ENCODE measurements around the gene FBN2.
"Not testable (repeated sequence)": the region's sequence is repeated elsewhere in the genome, so short reads cannot be mapped to it uniquely, and the experiment has no call there.

The FBN2 gene

DNA sequence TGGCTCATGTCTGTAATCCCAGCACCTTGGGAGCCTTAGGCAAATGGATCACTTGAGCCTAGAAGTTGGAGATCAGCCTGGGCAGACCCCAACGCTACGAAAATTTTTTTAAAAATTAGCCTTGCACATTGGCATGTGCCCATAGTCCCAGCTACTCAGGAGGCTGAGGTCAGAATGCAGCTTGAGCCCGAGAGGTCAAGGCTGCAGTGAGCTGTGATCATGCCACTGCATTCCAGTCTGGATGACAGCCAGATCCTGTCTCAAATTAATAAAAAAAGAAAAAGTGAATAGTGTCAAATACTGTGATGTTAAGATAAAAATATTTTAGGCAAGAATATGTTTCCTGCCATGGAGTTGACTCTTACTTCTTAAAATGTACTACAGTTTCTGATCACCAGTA lies 5.3 kb downstream of the FBN2 start:
- DNase-seq = no peak

DNA sequence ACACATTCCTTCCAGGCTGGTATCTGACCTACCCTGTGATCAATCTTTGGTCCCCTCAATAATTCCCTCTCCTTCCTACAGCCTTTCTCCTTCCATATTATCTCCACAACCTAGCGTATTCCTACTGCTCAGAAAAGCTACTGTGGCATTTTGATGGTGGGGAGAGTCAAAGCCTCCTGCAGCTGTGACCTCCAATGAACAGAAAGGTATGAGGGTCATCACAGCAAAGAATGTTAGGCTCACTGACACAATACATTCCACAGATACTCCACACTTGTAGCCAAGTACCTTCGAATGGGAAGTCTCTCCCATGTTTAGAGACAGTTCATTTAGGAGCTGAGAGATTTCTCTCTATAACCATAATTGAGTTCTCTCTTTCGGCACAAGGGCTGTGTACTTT lies 5.9 kb downstream of the FBN2 start:
- DNase-seq = no peak

DNA sequence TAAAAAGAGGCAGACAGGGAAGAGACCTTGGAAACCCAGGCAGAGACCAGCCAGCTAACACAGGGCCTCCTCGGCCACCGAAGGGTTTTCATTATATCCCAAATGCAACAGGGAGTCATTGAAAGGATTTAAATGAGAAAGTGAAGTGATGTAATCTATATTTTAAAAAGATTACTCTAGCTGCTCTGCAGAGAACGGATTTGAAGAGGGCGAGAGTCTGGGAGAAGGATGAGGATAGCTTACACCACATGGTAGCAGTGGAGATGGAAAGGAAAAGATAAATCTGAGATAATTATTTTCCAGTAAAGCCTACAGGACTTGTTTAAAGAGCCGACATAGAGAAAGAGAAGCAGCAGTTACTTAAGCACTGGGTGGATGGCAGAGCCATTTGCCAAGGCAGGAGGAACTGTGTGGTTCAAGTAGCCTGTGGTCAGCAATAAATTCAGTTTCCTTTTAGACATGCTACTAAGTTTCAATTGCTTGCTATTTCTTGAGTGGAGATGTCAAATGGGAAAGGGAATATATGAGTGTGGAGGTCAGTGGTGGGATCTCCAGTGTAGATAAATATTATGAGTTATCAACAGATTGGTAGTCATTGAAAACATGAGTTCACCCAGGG lies 9.3 kb downstream of the FBN2 start:
- no peak for DNase-seq

DNA sequence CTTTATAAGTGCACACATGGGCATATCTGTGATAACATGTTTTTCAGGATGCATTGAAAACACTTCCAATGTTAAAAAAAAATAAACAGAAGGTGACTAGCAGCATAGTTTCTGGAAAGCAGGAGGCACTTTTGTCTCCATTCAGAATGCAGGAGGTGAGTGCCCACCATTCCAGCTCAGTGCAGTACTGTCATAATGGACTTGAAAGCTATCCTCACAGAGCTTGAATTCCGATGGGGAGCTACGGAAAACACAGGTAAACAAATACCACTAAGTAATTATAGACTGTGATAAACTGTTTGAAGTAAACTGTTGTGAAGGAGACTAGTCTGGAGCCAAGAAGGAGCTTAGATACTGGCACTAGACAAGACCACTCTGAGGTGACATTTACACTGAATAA lies 9.9 kb downstream of the FBN2 start:
- no peak for DNase-seq

DNA sequence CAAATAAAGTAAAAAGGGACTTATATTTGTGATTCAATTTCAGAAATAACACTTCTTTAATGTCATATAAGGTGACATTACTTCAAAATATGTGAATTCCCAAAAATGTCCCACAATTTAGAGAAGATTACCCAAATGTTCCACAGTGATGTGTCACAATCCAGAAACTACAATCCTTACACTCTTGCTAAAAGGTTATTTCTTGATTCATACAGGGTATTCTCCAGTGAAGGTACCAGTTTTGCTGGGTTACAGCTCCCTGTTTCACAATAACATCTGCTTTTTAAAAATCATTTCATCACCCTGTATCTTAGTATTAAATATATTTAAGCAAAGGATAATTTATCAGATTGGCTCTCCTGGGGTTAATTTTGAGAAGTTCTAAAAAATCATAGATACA lies 11.0 kb downstream of the FBN2 start:
- no peak for DNase-seq

DNA sequence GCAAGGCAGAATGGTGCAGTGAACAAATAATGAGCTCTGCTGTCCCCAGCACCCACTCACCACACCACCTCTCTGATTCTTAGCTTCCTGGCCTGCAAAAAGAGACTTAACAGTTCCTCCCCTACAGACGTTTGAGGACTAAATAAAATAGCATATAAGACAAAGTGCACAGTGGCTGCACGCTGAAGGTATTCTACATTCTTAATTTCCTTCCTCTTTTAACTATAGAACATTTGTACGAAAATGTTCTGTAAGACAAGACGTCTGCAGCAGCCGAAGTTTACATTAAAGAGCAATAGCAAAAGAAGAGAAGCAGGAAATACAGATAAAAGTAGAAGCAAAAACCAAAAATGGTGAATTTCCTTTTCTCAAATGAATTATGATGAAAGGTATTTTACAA lies 15.7 kb downstream of the FBN2 start:
- no peak for DNase-seq

DNA sequence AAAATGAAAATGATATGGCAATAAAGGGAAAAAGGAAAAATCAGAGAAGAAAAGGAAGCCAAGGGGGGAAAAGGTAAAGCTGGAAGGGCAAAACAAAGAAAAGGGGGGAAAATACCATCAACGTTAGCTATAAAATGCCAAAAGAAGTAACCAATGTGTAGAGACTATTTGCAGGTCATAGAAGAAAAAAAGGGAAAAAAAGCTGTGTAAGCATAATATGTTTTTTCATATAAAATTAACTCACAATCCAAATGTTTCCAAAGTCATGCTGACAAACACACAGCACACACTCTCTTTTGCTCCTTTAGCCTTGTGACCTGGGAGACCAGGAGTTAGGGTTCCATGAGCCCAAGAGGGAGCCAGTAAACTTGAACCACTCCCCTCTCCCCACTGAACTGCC lies 18.2 kb downstream of the FBN2 start:
- no peak for DNase-seq

DNA sequence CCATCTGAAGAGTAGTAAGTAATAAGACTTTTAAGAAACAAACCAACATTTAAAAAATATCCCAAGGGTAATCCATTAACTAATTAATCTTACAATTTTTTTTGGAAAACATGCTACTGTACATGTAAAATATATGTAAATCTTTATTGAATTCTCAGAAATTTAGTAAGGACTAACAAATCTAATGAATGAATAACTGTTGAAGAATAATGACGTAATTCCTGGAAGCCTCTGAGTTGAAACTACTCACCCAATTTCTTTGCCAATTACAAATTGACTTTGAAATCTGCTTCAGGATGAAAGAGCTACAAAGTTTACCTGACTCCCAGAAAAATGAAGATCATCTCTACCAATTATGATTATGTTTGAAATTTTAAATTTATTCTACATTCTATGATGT lies 21.1 kb downstream of the FBN2 start:
- no peak for DNase-seq

DNA sequence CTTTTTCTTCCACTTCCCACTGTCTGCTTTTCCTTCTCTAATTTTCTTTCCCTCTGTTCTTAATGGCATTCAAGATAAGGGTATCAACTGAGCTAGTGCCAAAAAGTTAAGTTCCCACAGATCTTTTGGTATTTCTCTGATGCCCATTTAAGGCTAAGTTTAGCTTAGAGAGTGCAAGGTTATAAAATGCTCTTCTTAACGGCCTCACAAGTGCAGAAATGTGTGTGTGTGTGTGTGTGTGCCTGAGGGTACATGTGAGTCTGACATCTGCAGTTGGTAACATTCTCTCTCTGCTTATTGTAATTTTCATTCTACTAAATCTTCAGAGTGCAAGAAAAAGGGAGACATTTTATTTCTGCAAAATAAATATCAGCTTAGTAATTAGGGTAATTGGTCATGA lies 24.2 kb downstream of the FBN2 start:
- no peak for DNase-seq

DNA sequence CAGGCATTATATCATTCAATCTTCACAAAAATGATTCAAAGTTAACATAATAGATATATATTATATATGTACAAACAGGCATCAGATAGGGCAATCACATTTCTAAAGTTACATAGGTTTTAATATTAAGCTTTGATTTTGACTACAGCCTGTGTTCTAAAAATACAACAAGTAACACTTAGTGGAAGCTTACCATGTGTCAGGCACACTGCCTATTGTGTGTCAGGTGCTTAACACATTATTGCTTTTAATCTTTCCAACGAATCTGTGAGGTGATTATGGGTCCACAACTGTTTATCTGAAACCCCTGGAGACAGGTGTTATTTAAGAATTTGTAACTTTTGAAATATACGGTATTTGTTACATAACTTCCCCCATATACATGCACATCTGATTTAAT lies 25.2 kb downstream of the FBN2 start:
- DNase-seq = no peak

DNA sequence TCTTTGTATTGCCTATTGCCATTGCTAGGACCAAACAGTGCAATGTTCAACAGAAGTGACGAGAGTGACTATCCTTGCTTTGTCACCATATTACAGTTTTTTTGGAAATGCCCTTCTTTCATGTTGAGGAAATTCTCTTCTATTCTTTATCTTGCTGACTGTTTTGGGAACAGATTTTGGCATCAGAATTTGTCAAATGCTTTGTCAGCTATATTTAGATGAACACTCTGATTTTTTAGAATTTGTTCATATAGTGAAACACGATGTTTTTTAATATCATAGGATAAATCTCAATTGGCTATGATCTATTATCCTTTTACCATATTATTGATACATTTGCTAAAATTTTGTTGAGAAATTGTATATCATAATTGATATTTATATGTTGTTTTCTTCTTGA lies 31.4 kb downstream of the FBN2 start:
- DNase-seq = no peak

DNA sequence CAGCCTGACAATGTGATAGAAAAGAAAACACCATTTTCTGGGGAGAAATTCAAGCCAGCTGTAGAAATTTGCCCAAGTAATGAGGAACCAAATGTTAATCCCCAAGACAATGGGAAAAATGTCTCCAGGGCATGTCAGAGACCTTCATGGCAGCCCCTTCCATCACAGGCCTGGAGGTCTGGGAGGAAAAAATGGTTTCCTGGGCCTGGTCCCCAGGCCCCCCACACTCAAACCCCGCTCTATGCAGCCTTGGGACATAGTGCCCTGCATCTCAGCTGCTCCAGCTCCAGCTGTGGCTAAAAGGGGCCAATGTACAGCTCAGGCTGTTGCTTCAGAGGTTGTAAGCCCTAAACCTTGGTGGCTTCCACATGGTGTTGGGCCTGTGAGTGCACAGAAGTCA lies 34.3 kb downstream of the FBN2 start:
- not testable (repeated sequence) for DNase-seq

DNA sequence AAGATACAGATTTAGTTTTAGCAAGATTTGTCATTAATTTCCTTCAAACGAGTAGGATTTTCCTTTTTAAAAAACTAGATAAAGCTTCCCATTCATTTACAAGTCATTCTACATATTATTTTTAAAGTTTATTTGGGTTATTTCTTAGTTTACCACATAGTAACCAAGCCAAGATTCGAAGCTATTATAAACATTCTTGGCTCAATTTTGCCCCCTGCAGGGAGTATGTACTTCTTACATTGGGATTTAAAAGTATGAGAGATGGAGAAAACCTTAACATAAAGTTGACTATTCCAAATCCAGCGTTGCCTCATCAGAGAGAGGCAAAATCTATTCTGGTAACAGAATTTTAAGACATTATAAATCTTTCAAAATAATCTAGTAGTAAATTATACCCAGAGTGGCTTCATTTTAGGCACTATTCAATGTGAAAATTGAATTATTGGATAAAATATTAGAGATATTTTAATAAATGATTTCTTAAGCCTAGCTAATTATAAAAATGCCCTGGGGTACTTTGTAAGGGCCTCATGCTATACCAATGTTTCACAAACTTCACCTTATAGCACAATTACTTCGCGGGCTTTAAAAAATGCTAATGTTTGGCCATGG lies 39.1 kb downstream of the FBN2 start:
- no peak for DNase-seq

DNA sequence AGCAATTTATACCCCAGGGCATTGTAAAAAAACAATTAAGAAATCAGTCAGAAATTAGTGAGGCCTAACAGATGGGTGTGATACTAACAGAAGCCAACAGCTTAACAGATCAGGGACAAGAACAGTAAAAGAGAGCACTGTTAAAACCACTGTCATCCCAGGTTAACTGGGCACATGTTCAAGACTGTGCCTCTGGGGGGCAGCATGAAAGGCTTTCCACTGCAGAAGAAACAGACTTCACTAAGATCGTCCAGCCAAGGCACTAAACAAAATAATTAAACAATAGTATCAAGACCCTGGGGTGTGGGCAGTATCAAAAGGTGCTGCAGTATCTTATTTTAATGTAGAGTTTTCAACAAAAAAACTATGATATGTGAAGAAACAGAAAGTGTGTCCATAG lies 43.5 kb downstream of the FBN2 start:
- DNase-seq = no peak

DNA sequence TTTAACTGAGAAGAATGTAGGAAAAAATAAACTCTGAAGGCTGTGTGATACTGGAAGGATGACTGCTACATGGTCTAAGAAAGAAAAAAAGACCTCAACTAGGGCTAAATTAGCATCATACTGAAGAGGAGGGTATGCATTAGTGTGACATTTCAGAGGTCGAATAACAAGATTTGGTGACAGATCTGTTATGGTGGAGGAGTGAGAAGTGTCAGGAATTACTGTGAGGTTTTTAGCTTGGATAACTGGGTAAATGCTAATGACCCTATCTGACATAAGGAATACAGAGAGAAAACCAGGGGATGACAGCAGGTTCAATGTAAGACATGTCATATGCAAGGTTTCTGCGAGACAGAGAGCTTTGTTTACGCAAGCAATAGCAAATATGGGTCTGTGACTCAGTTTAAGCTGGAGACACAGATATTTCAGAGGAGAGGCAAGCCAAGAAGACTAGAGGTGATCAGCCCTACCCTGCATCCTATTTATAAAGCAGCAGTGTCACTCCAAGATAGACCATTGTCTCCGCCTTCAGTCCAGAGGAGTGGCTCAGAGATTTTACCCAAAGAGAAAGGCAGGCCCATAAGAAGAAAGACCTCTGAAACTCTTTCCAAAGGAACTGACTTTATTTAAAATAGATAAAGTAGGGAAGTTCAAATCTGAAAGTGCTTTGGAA lies 44.3 kb downstream of the FBN2 start:
- DNase-seq = no peak

DNA sequence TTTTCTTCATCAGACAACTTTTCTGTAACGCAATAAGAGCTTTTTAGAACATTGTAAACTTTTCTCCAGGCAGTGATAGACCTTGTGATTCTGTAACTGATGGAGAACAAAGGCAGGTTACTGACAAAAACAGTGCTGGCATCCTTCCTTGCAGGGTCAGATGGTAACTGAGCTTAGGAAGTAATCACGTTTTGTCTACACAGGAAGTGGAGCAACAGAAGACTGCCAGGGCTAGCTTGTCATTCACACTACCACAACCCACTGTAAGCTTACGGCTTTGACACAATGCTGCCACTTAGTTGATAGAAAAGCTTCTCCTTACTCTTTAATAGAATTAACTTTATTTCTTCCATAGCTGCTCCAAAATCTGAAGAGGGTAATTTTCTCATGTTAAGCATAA lies 46.8 kb downstream of the FBN2 start:
- DNase-seq = no peak

DNA sequence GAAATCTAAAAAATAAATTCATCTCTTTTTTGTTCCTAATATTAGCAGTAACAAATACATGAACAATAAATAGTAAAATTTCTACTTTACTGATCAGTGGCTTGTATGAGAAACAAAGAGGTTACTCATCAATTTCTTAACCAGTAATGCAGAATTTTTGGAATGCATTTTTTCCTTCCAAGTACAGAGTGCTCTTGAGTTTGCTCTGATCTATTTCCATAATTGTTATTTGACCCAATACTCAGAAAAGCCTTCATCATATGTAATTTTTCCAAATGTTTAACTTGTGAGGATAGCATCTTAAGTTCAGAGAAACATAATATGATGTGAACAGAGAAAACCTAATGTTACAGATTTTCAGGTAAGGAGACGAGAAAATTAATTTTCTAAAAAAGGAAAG lies 47.3 kb downstream of the FBN2 start:
- no peak for DNase-seq

DNA sequence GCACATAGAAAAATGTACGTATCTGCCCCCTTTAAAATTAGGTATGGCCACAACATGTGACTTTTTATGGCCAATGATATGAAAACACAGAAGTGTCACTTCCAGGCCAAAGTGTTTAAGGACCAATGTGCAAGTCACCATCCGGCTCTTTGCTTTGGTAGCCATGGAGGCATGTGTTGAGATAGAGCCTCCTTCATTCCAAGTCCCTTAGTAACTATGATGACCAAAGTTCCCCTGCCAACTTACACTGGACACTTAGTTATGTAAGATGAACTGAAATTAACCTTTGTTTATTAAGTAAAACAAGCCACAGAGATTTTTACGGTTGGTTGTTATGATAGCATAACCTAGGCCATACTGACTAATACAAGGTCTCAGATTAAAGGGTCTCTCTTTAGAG lies 51.0 kb downstream of the FBN2 start:
- no peak for DNase-seq

DNA sequence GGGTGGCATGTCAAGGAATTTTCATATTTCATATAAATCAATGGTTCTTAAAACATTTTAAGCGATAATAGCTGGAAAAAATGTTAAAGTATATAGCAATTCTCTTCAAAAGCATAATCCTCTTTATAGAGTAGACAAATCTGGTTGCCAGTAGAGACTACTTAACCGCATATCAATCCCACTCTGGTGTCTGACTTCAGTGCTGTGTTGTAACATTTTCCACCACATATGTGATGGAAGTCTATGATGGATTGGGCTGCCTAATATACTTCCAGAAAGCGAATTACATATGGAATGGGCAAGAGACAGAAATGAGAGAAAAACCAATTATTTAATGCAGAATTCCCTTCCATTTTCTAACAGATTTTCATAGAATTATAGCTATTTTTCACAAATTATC lies 54.3 kb downstream of the FBN2 start:
- DNase-seq = no peak

DNA sequence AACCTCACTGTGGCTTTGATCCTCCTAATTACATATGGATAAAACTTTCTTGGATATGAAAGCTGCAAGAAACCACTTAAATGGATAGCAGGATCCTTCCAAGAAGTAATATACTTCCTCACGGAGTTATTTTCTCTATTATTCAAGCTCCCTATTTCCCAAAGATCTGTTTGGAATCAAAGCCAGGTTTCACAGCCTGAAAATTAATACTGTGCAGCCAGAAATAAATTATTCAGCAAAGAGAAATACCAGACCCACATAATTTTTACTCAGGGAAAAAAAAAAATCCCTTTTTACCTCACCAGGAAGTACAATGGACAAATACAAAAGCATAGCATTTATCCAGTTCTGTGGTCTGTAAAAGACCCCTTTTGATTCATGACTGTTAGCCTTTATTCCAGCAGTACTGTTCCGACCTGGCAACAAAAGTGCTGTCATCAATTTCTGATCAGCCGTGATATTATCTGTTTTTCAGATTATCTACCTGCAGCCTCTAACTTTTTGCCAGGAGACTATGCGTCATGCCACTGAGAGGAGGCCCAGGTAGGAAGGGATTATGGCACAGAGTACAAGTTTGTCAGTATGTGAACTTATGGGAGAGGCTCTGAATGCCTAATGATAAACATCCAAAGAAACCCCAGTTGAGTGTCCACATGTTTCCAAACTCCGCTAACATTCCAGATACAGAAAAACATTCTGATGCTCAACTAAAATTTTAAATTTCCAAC lies 57.0 kb downstream of the FBN2 start:
- no peak for DNase-seq

DNA sequence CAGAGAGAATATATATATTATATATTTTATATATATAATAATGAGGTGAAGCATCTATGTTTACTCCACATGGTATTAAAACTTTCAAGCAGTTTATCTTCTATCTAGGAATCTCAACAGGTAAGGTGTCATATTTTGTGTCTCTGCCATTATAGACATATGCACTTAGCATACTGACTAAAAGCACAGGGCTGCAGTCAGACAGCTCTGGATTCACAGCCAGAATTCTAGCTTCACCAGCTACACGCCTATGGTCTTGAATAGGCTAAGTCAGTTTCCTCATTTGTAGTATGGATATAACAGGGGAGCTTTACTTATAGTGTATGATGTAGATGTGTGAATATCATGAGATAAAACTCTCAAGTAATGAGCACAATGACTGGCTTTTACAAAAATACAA lies 57.9 kb downstream of the FBN2 start:
- DNase-seq = no peak

DNA sequence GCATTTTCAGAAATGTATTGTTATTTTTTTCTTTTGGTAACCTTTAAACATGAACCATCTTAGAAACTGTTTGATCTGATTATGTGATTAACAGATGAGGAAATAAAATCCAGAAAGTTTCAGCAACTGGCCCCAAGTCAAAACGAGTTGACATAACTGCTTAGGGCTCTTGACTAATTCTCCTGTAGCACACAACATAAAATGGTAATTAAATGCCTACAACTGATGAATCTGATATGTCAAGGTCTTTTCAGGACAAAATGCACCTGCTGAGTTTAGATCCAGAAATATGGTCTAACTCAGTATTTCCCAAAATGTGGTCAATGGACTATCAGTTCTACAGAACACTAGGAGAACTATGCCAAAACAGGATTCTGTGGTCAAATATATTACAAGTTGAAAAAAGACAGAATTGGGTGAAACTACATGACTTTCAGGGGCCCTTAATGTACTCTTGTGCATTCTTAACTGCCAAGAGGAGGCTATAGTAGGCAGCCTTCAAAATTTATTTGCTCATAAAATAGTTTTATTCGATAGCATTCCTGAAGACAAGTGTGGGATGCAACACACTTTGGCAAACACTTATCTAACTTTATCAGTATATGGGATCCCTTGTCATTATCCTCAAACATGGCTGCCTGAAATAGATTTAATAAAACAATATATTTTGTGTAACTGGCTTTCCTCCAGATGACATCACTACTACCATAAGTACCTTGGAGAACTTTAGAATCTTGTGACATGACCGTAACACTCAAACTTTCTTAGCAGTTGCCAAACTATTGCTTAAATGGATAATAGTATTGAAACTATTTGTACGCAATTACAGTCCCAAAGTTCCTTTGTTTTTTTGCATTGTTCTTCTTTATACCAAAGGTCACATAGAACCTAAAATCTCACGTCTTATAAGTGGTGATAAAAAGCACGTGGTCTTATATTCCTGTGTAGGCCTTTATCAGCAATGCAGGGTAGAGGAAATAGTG lies 59.4 kb downstream of the FBN2 start:
- DNase-seq = no peak

DNA sequence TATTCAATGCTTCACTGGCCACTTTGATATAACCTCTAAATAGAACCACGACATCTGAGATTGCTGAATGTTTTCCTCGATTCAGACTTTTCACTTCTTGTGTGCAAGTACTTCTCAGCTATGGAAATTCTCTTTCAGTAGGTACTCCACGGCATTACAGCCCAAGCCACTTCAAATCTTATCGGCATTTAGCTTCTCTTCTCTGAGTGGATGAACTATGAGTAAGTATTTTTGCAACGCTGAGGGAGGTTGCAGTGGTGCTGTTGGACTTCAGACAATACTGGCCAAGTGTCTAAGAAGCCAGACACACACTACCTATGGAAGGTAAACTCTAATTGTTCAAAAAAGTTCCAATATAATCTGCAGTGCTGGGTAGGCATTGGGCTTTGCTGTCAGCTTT lies 60.1 kb downstream of the FBN2 start:
- no peak for DNase-seq
